ENCODE data around the gene SNX5.
A peak's percentile ranks its signal among the peaks of the same experiment; 100 is the strongest.

The SNX5 gene

GRCh38 chr20:17968366-17969277 lies at the start of gene SNX5, which contains the start of gene MGME1:
Gene SNX5, minus strand, starts transcription at chr20:17968794. Its CDS starts 369 bp downstream, at chr20:17968425.
Gene MGME1, plus strand, starts transcription at chr20:17969018. Its CDS starts 842 bp downstream, at chr20:17969860.
- DNase-seq (ENCODE audit: low spot score): peak; percentile 98
- no peak for TF ChIP-seq CTCF (IDR thresholded peaks at IDR 0.05; ENCODE audit: borderline replicate concordance, control extremely low read depth, extremely low read depth, insufficient read depth, missing control alignments)
- in situ Hi-C loops (cut with MboI; ENCODE audit: low sequenced_read_pairs, unreplicated experiment): no loop called here

- no peak for TF ChIP-seq CTCF (IDR thresholded peaks at IDR 0.05; ENCODE audit: borderline replicate concordance, control extremely low read depth, extremely low read depth, insufficient read depth, missing control alignments)
- in situ Hi-C loops (cut with MboI; ENCODE audit: low sequenced_read_pairs, unreplicated experiment): no loop called here
Measured at GRCh38 chr20:18018100-18018499, 49.5 kb upstream of the SNX5 start.

GRCh38 chr20:18016772-18017171 lies 48.2 kb upstream of the SNX5 start:
- in situ Hi-C loops (cut with MboI; ENCODE audit: low sequenced_read_pairs, unreplicated experiment): no loop called here
- DNase-seq (ENCODE audit: low spot score): no peak
- TF ChIP-seq CTCF (IDR thresholded peaks at IDR 0.05; ENCODE audit: borderline replicate concordance, control extremely low read depth, extremely low read depth, insufficient read depth, missing control alignments): no peak

More at GRCh38 chr20:18018100-18018499, 49.5 kb upstream of the SNX5 start:
- no peak for DNase-seq (ENCODE audit: low spot score)

GRCh38 chr20:18014411-18014810 lies 45.8 kb upstream of the SNX5 start:
- no peak for DNase-seq (ENCODE audit: low spot score)
- in situ Hi-C loops (cut with MboI; ENCODE audit: low sequenced_read_pairs, unreplicated experiment): no loop called here
- no peak for TF ChIP-seq CTCF (IDR thresholded peaks at IDR 0.05; ENCODE audit: borderline replicate concordance, control extremely low read depth, extremely low read depth, insufficient read depth, missing control alignments)

GRCh38 chr20:18012901-18013300 lies 44.3 kb upstream of the SNX5 start:
- in situ Hi-C loops (cut with MboI; ENCODE audit: low sequenced_read_pairs, unreplicated experiment): no loop called here
- no peak for TF ChIP-seq CTCF (IDR thresholded peaks at IDR 0.05; ENCODE audit: borderline replicate concordance, control extremely low read depth, extremely low read depth, insufficient read depth, missing control alignments)
- no peak for DNase-seq (ENCODE audit: low spot score)

GRCh38 chr20:18011951-18012645 lies 43.5 kb upstream of the SNX5 start:
- in situ Hi-C loops (cut with MboI; ENCODE audit: low sequenced_read_pairs, unreplicated experiment): no loop called here
- no peak for TF ChIP-seq CTCF (IDR thresholded peaks at IDR 0.05; ENCODE audit: borderline replicate concordance, control extremely low read depth, extremely low read depth, insufficient read depth, missing control alignments)
- DNase-seq (ENCODE audit: low spot score): no peak

Measured in GM13976 (cell line).